ELR (cell line): ENCODE measurements around the gene USP17L20.
A peak's percentile ranks its signal among the peaks of the same experiment; 100 is the strongest.
"Not testable (repeated sequence)": the region's sequence is repeated elsewhere in the genome, so short reads cannot be mapped to it uniquely, and the experiment has no call there.

ENCODE experiments used
- DNase-seq: peaks from one replicate; pipeline ENCODE4 v3.0.0-alpha.2; 2015; ENCODE audit warnings: low read depth

The USP17L20 gene, protein sequence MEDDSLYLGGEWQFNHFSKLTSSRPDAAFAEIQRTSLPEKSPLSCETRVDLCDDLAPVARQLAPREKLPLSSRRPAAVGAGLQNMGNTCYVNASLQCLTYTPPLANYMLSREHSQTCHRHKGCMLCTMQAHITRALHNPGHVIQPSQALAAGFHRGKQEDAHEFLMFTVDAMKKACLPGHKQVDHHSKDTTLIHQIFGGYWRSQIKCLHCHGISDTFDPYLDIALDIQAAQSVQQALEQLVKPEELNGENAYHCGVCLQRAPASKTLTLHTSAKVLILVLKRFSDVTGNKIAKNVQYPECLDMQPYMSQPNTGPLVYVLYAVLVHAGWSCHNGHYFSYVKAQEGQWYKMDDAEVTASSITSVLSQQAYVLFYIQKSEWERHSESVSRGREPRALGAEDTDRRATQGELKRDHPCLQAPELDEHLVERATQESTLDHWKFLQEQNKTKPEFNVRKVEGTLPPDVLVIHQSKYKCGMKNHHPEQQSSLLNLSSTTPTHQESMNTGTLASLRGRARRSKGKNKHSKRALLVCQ

DNA sequence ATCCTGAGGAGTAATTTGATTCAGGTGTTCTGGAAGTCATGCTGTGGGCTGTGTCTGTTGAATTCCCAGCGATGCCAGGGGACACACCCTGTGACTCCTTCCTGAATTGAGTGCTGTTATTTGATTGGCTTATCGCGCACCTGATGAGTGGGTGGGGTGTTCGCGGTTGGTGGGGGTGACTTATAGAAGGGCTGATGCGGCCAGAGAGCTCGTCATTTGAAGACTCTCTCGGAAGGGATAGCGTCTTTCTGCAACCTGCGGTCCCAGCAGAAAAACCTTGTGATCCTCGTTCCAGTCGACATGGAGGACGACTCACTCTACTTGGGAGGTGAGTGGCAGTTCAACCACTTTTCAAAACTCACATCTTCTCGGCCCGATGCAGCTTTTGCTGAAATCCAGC is at the start of gene USP17L20:
TSS of gene USP17L20 (plus strand) at position 301 of the 400 bp plus-strand sequence. CDS start at position 301, 0 bp downstream.
- DNase-seq = not testable (repeated sequence)

DNA sequence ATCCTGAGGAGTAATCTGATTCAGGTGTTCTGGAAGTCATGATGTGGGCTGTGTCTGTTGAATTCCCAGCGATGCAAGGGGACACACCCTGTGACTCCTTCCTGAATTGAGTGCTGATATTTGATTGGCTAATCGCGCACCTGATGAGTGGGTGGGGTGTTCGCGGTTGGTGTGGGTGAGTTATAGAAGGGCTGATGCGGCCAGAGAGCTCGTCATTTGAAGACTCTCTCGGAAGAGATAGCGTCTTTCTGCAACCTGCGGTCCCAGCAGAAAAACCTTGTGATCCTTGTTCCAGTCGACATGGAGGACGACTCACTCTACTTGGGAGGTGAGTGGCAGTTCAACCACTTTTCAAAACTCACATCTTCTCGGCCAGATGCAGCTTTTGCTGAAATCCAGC is 47.6 kb upstream of the USP17L20 start, which contains the start of gene USP17L10:
TSS of gene USP17L10 (plus strand) at position 301 of the 400 bp plus-strand sequence. CDS start at position 301, 0 bp downstream.
- not testable (repeated sequence) for DNase-seq

DNA sequence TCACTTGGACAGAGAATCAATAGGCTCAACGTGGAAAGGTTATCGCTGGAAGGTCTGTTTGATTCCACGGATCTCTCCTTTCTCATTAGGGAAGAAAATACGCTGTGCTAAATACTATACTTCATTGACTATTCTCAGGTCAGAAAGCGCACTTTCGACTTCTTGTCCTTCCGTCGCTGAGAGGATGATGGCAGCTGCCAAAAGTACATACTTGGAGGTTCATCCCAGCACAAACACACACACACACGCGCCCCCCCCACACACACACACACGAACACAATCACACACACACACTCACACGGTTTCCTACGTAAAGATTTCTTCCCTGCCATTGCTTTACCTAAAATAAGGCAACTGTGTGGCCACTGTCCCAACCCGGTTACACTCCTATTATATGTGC is 43.2 kb upstream of the USP17L20 start:
- not testable (repeated sequence) for DNase-seq

DNA sequence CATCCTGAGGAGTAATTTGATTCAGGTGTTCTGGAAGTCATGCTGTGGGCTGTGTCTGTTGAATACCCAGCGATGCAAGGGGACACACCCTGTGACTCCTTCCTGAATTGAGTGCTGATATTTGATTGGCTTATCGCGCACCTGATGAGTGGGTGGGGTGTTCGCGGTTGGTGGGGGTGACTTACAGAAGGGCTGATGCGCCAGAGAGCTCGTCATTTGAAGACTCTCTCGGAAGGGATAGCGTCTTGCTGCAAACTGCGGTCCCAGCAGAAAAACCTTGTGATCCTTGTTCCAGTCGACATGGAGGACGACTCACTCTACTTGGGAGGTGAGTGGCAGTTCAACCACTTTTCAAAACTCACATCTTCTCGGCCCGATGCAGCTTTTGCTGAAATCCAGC is 42.8 kb upstream of the USP17L20 start, which contains the start of gene USP17L11:
TSS of gene USP17L11 (plus strand) at position 301 of the 400 bp plus-strand sequence. CDS start at position 301, 0 bp downstream.
- DNase-seq = not testable (repeated sequence)

DNA sequence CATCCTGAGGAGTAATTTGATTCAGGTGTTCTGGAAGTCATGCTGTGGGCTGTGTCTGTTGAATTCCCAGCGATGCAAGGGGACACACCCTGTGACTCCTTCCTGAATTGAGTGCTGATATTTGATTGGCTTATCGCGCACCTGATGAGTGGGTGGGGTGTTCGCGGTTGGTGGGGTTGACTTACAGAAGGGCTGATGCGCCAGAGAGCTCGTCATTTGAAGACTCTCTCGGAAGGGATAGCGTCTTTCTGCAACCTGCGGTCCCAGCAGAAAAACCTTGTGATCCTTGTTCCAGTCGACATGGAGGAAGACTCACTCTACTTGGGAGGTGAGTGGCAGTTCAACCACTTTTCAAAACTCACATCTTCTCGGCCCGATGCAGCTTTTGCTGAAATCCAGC is 38.1 kb upstream of the USP17L20 start, which contains the start of gene USP17L12:
TSS of gene USP17L12 (plus strand) at position 301 of the 400 bp plus-strand sequence. CDS start at position 301, 0 bp downstream.
- not testable (repeated sequence) for DNase-seq

DNA sequence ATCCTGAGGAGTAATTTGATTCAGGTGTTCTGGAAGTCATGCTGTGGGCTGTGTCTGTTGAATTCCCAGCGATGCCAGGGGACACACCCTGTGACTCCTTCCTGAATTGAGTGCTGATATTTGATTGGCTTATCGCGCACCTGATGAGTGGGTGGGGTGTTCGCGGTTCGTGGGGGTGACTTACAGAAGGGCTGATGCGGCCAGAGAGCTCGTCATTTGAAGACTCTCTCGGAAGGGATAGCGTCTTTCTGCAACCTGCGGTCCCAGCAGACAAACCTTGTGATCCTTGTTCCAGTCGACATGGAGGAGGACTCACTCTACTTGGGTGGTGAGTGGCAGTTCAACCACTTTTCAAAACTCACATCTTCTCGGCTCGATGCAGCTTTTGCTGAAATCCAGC is 33.3 kb upstream of the USP17L20 start, which contains the start of gene USP17L13:
TSS of gene USP17L13 (plus strand) at position 301 of the 400 bp plus-strand sequence. CDS start at position 301, 0 bp downstream.
- not testable (repeated sequence) for DNase-seq

DNA sequence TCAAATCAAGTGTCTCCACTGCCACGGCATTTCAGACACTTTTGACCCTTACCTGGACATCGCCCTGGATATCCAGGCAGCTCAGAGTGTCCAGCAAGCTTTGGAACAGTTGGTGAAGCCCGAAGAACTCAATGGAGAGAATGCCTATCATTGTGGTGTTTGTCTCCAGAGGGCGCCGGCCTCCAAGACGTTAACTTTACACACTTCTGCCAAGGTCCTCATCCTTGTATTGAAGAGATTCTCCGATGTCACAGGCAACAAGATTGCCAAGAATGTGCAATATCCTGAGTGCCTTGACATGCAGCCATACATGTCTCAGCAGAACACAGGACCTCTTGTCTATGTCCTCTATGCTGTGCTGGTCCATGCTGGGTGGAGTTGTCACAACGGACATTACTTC is 27.7 kb upstream of the USP17L20 start:
- DNase-seq = not testable (repeated sequence)

DNA sequence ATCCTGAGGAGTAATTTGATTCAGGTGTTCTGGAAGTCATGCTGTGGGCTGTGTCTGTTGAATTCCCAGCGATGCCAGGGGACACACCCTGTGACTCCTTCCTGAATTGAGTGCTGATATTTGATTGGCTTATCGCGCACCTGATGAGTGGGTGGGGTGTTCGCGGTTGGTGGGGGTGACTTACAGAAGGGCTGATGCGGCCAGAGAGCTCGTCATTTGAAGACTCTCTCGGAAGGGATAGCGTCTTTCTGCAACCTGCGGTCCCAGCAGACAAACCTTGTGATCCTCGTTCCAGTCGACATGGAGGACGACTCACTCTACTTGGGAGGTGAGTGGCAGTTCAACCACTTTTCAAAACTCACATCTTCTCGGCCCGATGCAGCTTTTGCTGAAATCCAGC is 23.8 kb upstream of the USP17L20 start, which contains the start of gene USP17L15:
TSS of gene USP17L15 (plus strand) at position 301 of the 400 bp plus-strand sequence. CDS start at position 301, 0 bp downstream.
- not testable (repeated sequence) for DNase-seq

DNA sequence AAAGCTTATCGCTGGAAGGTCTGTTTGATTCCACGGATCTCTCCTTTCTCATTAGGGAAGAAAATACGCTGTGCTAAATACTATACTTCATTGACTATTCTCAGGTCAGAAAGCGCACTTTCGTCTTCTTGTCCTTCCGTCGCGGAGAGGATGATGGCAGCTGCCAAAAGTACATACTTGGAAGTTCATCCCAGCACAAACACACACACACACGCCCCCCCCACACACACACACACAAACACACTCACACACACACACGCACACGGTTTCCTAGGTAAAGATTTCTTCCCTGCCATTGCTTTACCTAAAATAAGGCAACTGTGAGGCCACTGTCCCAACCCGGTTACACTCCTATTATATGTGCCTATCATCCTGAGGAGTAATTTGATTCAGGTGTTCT is 19.5 kb upstream of the USP17L20 start:
- DNase-seq = not testable (repeated sequence)

DNA sequence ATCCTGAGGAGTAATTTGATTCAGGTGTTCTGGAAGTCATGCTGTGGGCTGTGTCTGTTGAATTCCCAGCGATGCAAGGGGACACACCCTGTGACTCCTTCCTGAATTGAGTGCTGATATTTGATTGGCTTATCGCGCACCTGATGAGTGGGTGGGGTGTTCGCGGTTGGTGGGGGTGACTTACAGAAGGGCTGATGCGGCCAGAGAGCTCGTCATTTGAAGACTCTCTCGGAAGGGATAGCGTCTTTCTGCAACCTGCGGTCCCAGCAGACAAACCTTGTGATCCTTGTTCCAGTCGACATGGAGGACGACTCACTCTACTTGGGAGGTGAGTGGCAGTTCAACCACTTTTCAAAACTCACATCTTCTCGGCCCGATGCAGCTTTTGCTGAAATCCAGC is 14.3 kb upstream of the USP17L20 start, which contains the start of gene USP17L17:
TSS of gene USP17L17 (plus strand) at position 301 of the 400 bp plus-strand sequence. CDS start at position 301, 0 bp downstream.
- DNase-seq = not testable (repeated sequence)

DNA sequence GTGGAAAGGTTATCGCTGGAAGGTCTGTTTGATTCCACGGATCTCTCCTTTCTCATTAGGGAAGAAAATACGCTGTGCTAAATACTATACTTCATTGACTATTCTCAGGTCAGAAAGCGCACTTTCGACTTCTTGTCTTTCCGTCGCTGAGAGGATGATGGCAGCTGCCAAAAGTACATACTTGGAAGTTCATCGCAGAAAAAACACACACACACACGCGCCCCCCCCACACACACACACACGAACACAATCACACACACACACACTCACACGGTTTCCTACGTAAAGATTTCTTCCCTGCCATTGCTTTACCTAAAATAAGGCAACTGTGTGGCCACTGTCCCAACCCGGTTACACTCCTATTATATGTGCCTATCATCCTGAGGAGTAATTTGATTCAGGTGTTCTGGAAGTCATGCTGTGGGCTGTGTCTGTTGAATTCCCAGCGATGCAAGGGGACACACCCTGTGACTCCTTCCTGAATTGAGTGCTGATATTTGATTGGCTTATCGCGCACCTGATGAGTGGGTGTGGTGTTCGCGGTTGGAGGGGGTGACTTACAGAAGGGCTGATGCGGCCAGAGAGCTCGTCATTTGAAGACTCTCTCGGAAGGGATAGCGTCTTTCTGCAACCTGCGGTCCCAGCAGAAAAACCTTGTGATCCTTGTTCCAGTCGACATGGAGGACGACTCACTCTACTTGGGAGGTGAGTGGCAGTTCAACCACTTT is 9.8 kb upstream of the USP17L20 start, which contains the start of gene USP17L18:
TSS of gene USP17L18 (plus strand) at position 678 of the 728 bp plus-strand sequence. CDS start at position 678, 0 bp downstream.
- peak; percentile 0 for DNase-seq

DNA sequence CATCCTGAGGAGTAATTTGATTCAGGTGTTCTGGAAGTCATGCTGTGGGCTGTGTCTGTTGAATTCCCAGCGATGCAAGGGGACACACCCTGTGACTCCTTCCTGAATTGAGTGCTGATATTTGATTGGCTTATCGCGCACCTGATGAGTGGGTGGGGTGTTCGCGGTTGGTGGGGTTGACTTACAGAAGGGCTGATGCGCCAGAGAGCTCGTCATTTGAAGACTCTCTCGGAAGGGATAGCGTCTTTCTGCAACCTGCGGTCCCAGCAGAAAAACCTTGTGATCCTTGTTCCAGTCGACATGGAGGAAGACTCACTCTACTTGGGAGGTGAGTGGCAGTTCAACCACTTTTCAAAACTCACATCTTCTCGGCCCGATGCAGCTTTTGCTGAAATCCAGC is 4.8 kb upstream of the USP17L20 start, which contains the start of gene USP17L19:
TSS of gene USP17L19 (plus strand) at position 301 of the 400 bp plus-strand sequence. CDS start at position 301, 0 bp downstream.
- DNase-seq = not testable (repeated sequence)

DNA sequence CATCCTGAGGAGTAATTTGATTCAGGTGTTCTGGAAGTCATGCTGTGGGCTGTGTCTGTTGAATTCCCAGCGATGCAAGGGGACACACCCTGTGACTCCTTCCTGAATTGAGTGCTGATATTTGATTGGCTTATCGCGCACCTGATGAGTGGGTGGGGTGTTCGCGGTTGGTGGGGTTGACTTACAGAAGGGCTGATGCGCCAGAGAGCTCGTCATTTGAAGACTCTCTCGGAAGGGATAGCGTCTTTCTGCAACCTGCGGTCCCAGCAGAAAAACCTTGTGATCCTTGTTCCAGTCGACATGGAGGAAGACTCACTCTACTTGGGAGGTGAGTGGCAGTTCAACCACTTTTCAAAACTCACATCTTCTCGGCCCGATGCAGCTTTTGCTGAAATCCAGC is 4.6 kb downstream of the USP17L20 start, which contains the start of gene USP17L21:
TSS of gene USP17L21 (plus strand) at position 301 of the 400 bp plus-strand sequence. CDS start at position 301, 0 bp downstream.
- not testable (repeated sequence) for DNase-seq

DNA sequence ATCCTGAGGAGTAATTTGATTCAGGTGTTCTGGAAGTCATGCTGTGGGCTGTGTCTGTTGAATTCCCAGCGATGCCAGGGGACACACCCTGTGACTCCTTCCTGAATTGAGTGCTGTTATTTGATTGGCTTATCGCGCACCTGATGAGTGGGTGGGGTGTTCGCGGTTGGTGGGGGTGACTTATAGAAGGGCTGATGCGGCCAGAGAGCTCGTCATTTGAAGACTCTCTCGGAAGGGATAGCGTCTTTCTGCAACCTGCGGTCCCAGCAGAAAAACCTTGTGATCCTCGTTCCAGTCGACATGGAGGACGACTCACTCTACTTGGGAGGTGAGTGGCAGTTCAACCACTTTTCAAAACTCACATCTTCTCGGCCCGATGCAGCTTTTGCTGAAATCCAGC is 9.4 kb downstream of the USP17L20 start, which contains the start of gene USP17L22:
TSS of gene USP17L22 (plus strand) at position 301 of the 400 bp plus-strand sequence. CDS start at position 301, 0 bp downstream.
- DNase-seq = not testable (repeated sequence)

DNA sequence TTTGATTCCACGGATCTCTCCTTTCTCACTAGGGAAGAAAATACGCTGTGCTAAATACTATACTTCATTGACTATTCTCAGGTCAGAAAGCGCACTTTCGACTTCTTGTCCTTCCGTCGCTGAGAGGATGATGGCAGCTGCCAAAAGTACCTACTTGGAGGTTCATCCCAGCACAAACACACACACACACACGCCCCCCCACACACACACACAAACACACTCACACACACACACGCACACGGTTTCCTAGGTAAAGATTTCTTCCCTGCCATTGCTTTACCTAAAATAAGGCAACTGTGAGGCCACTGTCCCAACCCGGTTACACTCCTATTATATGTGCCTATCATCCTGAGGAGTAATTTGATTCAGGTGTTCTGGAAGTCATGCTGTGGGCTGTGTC is 13.8 kb downstream of the USP17L20 start:
- DNase-seq = not testable (repeated sequence)
